ENCODE measurements around the gene RNF144A.

The RNF144A gene

DNA sequence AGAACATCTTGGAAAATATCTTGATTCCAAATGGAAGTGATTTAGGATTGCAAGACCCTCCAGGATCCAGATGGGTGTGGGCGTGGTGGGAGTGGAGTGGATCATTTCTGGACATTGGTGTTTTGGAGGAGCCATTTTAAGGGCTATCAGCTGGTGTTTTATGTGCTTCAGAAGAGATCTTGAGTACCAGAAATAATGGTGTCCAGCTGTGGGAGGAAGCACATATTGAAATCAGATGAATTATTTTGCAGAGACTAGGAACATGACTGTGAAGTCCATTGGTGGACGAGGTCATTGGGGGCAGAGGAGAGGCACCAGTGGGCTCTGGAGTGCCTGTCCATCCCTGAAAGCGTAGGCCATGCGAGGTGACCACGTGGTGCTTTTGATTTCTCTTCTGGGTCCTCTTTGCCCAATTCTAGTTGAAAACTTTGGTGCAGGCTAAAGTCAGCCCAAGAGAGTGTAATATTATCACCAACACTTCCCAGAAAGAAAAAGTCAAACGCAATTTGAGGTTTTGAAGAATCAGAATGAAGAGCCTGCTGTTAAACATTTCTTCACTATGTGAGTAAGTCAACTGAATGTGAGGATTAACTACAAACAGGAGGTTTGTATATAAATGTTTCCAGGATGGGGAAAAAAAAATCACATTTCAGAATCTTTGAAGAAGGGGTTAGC, 31.6 kb downstream of the RNF144A start:
- Histone ChIP-seq H3K27me3 (ENCODE audit: insufficient read depth, low read length) (no peaks in the 10 kb centered on the region), H3K36me3 (ENCODE audit: insufficient read depth, low read length) (peaks cover 17% of the 10 kb centered on the region), H3K9me3 (ENCODE audit: low read length) (no peaks in the 10 kb centered on the region), H3K4me1 (ENCODE audit: insufficient read depth, low read length) (no peaks in the 10 kb centered on the region), H3K4me3 (ENCODE audit: low read length) (no peak overlapping the region), H2AFZ (ENCODE audit: low read depth, low read length) (no peak overlapping the region)

DNA sequence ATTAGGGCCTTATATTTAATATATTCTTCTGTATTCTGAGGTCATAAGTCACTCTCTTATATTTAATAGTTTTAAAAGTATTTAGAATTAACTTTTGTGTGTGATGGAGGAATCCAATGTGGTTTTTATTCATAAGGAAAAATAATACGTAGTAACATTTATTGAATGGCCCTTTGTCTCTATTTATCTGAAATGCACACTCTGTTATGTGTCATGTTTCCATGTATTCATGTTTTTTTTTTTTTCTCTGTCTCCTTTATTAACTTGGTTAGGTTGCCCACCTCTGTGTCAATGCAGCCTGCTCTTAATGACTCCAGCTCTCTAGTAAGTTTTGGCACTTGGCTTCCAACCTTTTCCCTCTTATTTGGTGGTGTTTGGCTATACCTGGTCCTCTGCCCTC, 33.8 kb downstream of the RNF144A start:
- no peaks in the 10 kb centered on the region for H3K27me3 ChIP-seq (ENCODE audit: insufficient read depth, low read length)
- no peak overlapping the region for H2AFZ ChIP-seq (ENCODE audit: low read depth, low read length)
- H3K4me1 ChIP-seq (ENCODE audit: insufficient read depth, low read length), result no peaks in the 10 kb centered on the region
- H3K36me3 ChIP-seq (ENCODE audit: insufficient read depth, low read length), result peaks cover 3% of the 10 kb centered on the region
- no peaks in the 10 kb centered on the region for H3K9me3 ChIP-seq (ENCODE audit: low read length)
- no peak overlapping the region for H3K4me3 ChIP-seq (ENCODE audit: low read length)

DNA sequence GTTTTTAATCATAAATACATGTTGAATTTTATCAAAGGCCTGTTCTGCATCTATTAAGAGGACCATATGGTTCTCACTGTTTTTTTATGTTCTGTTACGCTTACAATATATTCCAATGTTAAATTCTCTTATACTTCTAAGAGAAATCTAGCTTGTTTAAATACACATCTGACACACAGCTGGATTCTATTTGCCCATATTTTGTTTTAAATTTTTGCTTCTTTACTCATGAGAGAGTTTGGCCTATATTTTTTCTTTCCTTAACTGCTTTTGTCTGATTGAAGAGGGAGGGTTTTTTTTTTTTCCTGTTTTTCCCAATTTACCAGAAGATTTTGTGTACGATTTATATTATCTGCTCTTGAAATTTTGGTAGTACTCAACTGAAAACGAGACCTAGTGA, 34.9 kb downstream of the RNF144A start:
- no peaks in the 10 kb centered on the region for H3K27me3 ChIP-seq (ENCODE audit: insufficient read depth, low read length)
- H2AFZ ChIP-seq (ENCODE audit: low read depth, low read length), result no peak overlapping the region
- H3K4me3 ChIP-seq (ENCODE audit: low read length), result no peak overlapping the region
- H3K36me3 ChIP-seq (ENCODE audit: insufficient read depth, low read length), result peaks cover 3% of the 10 kb centered on the region
- H3K4me1 ChIP-seq (ENCODE audit: insufficient read depth, low read length), result no peaks in the 10 kb centered on the region
- no peaks in the 10 kb centered on the region for H3K9me3 ChIP-seq (ENCODE audit: low read length)

DNA sequence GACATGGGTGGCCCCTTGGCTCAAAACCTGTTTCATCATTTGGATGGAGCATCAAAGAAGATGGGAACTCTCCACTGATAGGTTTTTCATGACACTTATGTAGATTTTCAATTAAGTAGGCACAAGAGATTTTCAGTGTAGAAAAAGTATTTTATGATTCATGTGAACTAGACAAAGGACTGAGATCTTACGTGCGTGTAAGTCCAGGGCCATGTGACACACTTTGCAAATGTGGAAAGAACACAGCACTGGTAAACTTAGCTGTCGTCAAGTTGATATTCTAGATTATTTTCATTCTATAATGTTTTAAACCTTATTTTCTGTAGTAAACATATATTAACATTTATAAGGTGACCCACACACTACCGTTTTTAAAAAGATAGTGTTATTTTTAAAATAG, 37.4 kb downstream of the RNF144A start:
- H3K36me3 ChIP-seq (ENCODE audit: insufficient read depth, low read length), result peaks cover 7% of the 10 kb centered on the region
- H2AFZ ChIP-seq (ENCODE audit: low read depth, low read length), result no peak overlapping the region
- no peak overlapping the region for H3K4me3 ChIP-seq (ENCODE audit: low read length)

DNA sequence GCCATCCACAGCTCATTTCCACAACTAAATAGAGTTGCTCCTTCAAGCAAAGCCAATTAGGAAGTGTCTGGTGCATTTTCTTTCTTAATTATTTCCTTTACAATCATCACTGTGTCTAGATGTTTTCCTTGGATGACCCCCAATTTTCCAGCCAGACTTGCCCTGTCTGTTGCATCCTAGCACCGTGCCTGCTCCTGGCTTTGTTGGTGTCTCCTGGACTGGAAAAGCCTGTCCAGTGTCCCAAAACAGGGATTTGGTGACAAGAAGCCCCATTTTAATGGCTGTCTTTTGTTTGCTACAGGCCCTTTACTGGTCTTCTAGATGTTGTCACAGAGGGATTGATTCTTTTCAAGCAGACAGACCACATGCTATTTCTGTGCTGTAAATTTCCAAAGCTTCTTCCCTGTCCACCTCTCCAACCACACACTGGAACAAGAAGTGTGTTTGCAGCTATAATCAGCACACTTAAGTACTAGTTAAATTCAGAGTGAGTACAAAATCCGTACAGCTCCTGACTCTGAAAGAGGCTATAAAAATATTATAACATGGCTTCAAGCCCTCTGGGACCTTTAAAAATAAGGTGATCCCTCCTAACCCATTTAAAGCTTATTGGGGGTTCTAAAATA, 38.4 kb downstream of the RNF144A start:
- H2AFZ ChIP-seq (ENCODE audit: low read depth, low read length), result no peak overlapping the region
- no peak overlapping the region for H3K4me3 ChIP-seq (ENCODE audit: low read length)
- peaks cover 7% of the 10 kb centered on the region for H3K36me3 ChIP-seq (ENCODE audit: insufficient read depth, low read length)
- no peaks in the 10 kb centered on the region for H3K4me1 ChIP-seq (ENCODE audit: insufficient read depth, low read length)
- peaks cover 2% of the 10 kb centered on the region for H3K9me3 ChIP-seq (ENCODE audit: low read length)
- H3K27me3 ChIP-seq (ENCODE audit: insufficient read depth, low read length), result no peaks in the 10 kb centered on the region

More for the DNA sequence above, 37.4 kb downstream of the RNF144A start:
- Histone ChIP-seq H3K9me3 (ENCODE audit: low read length) (peaks cover 2% of the 10 kb centered on the region), H3K4me1 (ENCODE audit: insufficient read depth, low read length) (no peaks in the 10 kb centered on the region), H3K27me3 (ENCODE audit: insufficient read depth, low read length) (no peaks in the 10 kb centered on the region)

DNA sequence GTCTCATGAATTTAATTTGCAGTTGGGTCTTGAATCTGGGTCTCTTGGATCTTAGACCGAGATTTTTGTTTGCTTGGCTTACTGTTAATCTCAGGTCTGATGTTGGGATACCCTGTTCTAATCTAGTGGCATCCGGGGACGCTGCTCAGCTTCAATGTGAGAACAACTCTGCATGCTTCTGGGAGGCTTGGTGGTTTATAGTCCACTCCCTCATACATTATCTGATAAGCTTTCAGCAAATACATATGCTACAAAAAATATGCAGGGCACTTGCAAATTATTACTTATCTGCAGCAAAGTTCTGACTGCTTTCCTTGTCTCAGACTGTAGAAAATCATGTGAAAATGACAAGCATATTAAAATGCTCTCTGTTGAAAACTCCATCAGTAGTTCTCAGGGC, 39.4 kb downstream of the RNF144A start:
- no peak overlapping the region for H2AFZ ChIP-seq (ENCODE audit: low read depth, low read length)
- H3K9me3 ChIP-seq (ENCODE audit: low read length), result peaks cover 2% of the 10 kb centered on the region
- H3K4me3 ChIP-seq (ENCODE audit: low read length), result no peak overlapping the region
- H3K36me3 ChIP-seq (ENCODE audit: insufficient read depth, low read length), result peaks cover 7% of the 10 kb centered on the region
- H3K4me1 ChIP-seq (ENCODE audit: insufficient read depth, low read length), result no peaks in the 10 kb centered on the region
- no peaks in the 10 kb centered on the region for H3K27me3 ChIP-seq (ENCODE audit: insufficient read depth, low read length)

DNA sequence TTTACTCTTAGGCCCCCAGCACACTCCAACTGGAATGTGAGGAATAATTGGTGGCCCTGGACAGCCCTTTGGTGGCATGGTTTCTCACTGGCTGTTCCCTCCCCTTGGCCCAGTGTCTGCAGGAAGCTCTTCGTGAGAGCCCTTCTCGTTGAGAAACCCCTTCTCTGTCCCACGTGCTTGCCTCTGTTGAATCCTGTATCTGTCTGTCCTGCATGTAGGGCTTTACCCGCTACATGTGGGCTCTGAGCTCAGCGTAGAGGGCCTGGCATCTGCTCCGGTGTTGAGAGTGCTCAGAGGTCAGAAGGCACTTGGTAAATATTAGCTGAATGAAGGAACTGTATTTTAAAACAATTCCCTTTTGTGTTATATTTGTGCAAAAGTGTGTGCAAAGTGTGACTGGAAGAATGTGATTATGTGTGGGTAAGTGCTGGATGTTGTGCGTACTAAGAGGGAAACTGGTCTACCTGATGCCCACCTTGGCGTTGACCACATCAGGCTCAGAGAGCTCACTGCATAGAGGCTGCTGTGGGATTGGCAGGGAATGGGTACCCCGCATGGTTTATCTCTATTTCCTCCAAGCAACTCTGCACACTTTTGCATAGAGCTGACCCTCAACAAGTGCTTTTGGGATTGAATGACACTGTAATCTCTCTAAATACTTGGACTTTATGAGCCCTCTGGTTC, 40.0 kb downstream of the RNF144A start:
- peaks cover 2% of the 10 kb centered on the region for H3K9me3 ChIP-seq (ENCODE audit: low read length)
- no peak overlapping the region for H3K4me3 ChIP-seq (ENCODE audit: low read length)
- H3K27me3 ChIP-seq (ENCODE audit: insufficient read depth, low read length), result no peaks in the 10 kb centered on the region
- H2AFZ ChIP-seq (ENCODE audit: low read depth, low read length), result no peak overlapping the region
- H3K4me1 ChIP-seq (ENCODE audit: insufficient read depth, low read length), result no peaks in the 10 kb centered on the region
- peaks cover 7% of the 10 kb centered on the region for H3K36me3 ChIP-seq (ENCODE audit: insufficient read depth, low read length)

DNA sequence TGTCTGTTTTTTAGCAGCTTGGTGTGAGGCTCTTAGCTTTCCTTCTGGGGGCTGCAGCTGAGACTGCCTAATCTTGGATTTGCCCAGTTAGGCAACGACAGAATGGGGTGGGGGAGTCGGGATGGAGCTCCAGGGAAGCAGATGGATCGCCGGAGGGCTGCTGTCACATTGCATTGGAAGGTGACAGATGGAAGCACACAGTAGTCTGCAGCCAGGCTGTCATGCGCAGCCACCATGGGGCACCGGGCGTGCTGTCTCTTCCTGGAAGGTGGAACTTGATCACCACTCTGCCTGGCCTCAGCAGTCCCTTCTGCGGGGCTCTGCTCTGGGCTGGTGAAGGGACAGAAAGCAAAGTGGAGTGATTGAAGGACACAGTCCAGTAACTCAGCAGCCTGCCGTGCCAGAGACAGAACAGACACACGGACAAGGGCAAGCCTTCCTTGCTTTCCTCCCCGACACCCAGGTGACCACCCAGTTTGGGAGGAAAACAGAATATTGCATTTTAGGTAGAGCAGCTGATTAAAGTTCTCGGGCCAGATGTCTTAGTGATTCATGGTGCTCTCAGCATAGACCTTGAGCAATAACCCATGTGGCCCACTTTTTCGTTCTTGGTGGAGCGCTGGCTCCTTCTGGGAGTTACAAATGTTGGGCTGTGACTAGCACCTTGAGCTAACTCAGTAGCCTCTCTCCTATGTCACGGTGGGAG, 40.9 kb downstream of the RNF144A start:
- H3K27me3 ChIP-seq (ENCODE audit: insufficient read depth, low read length), result no peaks in the 10 kb centered on the region
- peaks cover 7% of the 10 kb centered on the region for H3K36me3 ChIP-seq (ENCODE audit: insufficient read depth, low read length)
- H3K9me3 ChIP-seq (ENCODE audit: low read length), result peaks cover 2% of the 10 kb centered on the region
- H3K4me1 ChIP-seq (ENCODE audit: insufficient read depth, low read length), result no peaks in the 10 kb centered on the region
- no peak overlapping the region for H2AFZ ChIP-seq (ENCODE audit: low read depth, low read length)
- H3K4me3 ChIP-seq (ENCODE audit: low read length), result no peak overlapping the region

DNA sequence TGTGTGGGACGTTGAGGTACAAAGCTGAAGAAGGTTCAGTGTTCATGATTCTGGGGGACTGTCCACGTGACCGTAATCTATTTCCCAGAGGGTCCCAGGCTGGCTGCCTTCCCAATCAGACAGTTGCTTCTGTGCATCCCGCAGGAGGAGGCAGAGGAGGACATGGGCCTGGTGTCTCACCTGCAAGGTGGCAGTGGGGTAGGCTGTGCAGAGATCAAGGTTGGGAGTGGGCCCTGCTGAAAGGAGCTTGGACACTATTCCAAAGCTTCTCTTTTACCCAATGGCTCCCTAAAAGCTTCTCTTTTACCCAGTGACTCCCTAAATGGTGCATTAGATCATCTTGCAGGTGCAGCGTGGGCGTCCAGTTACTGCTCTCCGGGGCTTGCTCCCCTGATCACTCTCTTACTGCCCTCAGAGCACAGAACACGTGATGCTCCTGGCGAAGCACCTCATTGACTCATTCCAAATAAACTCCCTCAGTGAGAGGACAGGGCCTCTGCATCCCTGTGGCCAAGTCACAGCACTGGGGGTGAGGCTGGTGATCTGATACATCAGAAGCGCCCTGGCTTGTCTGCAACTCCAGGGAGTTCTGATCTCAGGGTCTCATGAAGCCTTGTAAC, 41.5 kb downstream of the RNF144A start:
- Histone ChIP-seq H3K27me3 (ENCODE audit: insufficient read depth, low read length) (no peaks in the 10 kb centered on the region), H2AFZ (ENCODE audit: low read depth, low read length) (no peak overlapping the region), H3K9me3 (ENCODE audit: low read length) (peaks cover 3% of the 10 kb centered on the region), H3K36me3 (ENCODE audit: insufficient read depth, low read length) (peaks cover 7% of the 10 kb centered on the region), H3K4me1 (ENCODE audit: insufficient read depth, low read length) (no peaks in the 10 kb centered on the region), H3K4me3 (ENCODE audit: low read length) (no peak overlapping the region)

DNA sequence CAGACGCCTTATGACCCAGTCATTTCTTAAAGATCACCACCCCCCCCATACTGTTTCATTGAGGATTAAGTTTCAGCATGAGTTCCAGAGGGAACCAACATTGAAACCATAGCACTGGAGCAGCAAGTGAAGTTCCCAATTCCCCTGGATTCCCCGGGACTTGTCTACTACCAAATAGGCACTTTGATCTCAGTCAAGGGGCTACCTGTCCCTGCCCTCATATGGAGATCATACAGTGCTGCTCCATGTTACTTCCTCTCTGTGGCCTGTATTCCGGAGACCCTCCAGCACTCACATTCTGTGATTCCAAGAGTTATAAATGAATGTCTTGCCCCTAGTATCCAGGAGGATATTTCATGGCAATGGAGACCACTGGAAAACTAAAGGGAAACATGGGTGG, 42.5 kb downstream of the RNF144A start:
- Histone ChIP-seq H3K27me3 (ENCODE audit: insufficient read depth, low read length) (no peaks in the 10 kb centered on the region), H3K9me3 (ENCODE audit: low read length) (peaks cover 4% of the 10 kb centered on the region), H3K4me3 (ENCODE audit: low read length) (no peak overlapping the region), H3K36me3 (ENCODE audit: insufficient read depth, low read length) (peaks cover 7% of the 10 kb centered on the region), H2AFZ (ENCODE audit: low read depth, low read length) (no peak overlapping the region), H3K4me1 (ENCODE audit: insufficient read depth, low read length) (no peaks in the 10 kb centered on the region)

DNA sequence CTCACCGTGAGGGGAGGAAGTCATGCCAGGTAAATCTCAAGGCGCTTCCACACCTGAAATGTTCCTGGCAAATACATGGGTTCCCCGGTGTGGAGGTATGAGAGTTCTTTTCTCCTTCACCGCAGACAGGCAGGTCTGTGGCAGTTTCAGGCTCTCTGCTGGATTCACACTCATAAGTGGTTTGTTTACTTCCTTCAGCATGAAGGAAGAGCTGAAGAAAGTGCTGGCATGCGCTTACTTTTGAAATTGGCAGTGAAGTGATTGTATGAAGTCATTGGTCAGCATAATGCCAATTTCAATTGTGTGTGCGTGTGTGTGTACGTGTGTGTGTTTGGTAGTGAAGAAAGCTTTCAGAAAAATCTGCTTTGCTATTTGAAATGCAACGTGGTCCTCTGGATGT, 43.4 kb downstream of the RNF144A start:
- Histone ChIP-seq H3K36me3 (ENCODE audit: insufficient read depth, low read length) (peaks cover 5% of the 10 kb centered on the region), H3K4me3 (ENCODE audit: low read length) (no peak overlapping the region), H3K9me3 (ENCODE audit: low read length) (peaks cover 6% of the 10 kb centered on the region), H3K27me3 (ENCODE audit: insufficient read depth, low read length) (no peaks in the 10 kb centered on the region), H2AFZ (ENCODE audit: low read depth, low read length) (no peak overlapping the region), H3K4me1 (ENCODE audit: insufficient read depth, low read length) (no peaks in the 10 kb centered on the region)

DNA sequence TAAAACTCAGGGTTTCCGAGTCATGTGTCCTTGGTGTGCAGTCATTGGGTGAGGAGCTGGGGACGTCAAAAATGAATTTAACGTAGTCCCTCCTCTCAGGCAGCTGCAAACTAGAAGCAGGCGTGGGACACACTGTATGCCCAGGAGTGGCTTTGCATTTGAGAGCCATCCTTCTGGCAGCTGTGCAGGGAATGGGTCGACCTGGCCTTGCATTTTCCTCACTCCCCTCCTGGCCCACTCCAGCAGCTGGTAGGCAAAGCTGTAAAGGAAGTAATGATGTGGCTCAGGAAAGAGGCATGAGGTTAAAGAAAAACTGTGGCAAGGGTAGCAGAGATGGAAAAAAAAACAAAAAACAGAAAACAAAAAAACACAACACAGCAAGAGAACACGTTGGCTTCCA, 46.5 kb downstream of the RNF144A start:
- Histone ChIP-seq H3K9me3 (ENCODE audit: low read length) (peaks cover 4% of the 10 kb centered on the region), H3K27me3 (ENCODE audit: insufficient read depth, low read length) (no peaks in the 10 kb centered on the region)

More for the DNA sequence above, 46.5 kb downstream of the RNF144A start:
- H3K4me3 ChIP-seq (ENCODE audit: low read length), result no peak overlapping the region
- H2AFZ ChIP-seq (ENCODE audit: low read depth, low read length), result no peak overlapping the region
- H3K4me1 ChIP-seq (ENCODE audit: insufficient read depth, low read length), result no peaks in the 10 kb centered on the region
- peaks cover 4% of the 10 kb centered on the region for H3K36me3 ChIP-seq (ENCODE audit: insufficient read depth, low read length)
